ENCODE data around the gene TSPAN18.

TSPAN18 gene

DNA sequence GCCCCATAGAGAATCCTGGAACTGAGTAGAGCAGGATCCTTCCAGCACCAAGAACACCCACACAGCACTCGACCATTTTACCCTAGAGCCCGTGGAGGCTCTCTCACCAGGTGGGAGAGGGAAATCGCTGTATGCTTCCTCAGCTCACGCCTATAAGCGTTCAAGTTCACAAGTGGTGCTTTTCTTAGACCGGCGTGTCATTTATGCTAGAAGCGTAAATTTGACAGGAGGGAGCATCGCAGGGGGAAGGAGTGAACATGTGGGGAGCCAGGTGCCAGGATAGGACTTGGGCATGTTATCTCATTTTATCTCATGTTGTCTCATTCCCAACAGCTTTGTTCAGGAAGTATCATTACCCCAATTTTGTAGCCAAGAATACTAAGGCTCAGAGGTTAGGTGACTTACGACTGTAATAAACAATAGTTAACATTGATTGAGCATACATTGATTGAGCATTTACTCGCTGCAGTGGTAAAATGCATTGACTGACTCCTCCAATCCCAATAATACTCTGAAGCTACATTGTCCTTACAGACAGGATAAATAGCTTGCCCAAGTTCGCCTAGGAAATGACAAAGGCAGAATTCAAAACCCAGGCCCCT is 243.0 kb downstream of the TSPAN18 start:
- no peak for DNase-seq

DNA sequence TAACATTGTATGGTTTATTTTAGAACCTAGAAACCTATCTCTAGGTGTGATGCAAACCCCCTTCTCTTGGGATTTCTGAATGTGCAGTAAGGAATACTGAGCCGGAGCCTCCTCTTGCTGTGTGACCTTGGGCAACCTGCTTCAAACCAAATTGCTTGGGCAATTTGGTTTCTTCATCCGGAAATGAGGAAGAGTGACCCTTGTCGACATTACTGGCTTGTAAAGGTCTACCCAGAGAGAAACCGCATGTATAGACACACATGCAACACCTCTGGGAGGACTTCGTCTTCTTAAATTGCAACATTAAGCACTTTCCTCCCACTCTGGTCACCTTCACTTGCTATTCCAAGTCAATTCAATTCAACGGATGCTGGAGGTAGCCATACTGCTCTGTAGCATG is 243.5 kb downstream of the TSPAN18 start:
- DNase-seq, result no peak

DNA sequence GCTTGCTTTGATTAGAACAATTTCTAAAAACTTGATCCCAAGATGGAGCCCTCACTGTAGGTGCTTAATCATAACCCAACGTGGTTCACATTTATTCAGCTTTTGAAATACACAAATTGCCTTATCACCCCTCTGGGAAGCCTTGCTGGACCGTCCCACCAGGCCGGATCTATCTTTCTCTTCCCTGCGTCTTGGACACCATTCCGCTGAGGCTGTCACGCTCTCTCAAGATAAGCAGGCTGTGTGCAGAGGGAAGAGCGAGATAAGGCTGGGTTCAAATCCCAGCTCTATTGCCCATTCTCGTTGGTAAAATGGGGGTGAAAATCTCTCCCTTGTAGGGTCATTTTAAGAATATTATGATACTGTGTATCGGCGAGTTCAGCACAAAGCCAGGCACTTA is 244.4 kb downstream of the TSPAN18 start:
- no peak for DNase-seq

DNA sequence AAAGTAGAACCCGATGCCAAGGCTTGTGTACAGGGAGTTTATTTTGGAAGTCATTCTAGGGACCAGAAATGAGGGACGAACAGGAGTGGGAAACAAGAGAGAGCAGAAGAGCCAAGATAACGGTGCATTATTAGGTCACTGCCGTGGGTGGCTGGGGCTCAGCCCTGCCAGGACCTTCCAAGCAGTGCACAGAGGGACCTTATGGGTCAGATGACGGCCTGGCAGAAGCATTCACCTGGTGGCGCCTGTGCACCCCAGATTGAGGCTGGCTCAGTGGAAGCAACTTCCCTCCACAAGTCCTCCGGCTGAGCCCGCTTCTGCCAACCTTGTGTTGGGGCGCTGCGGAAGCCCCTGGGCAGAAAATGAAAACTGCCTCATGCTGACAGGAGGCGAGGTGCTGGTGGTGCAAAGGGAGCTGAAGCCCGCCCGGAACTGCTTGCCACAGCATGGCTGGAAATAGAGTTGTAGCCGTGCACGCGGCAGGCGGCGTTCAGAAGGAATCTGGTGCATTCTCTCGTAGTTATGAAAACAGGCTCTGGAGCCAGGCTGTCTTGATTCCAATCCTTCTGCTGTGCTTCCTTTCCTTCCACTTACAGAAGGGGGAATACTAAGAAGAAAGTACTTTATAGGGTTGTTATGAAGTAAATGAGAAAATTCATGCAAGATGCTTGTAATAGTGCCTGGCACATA is 246.1 kb downstream of the TSPAN18 start:
- no peak for DNase-seq

DNA sequence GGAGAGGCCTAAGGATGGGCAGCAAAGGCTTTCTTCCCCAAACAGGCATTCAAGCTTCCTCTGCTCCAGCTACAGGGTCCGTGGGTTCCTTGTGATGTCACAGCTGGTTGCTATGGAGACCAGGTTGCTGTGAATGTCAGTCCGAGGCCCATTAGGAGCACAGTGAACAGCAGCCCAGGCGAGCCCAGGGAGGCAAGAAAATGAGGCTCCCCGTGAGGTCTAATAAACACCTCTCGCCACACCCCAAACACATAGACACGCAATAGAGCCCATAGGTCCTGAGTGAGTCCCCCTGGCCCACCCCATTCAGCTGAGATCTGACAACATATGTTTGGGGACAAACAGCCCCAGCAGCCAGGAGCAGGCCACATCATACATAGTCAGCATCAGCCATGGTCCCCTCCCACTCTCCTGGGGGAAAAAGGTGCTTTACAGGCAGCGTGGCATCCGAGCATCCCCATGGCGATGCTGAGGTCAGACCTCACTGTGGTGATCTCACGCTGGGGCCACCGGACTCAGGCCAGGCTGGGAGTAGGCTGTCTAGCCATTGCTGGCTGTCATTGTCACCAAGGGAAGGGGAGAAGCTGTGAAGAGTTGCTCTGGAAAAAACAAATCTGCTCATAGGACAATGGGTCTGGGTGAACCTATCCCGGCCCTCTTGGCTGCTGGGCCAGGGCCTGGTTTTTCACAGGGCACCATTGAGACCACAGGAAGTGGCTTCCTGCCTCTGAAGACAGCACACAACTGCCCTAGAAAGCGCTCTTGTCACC is 247.1 kb downstream of the TSPAN18 start:
- no peak for DNase-seq

DNA sequence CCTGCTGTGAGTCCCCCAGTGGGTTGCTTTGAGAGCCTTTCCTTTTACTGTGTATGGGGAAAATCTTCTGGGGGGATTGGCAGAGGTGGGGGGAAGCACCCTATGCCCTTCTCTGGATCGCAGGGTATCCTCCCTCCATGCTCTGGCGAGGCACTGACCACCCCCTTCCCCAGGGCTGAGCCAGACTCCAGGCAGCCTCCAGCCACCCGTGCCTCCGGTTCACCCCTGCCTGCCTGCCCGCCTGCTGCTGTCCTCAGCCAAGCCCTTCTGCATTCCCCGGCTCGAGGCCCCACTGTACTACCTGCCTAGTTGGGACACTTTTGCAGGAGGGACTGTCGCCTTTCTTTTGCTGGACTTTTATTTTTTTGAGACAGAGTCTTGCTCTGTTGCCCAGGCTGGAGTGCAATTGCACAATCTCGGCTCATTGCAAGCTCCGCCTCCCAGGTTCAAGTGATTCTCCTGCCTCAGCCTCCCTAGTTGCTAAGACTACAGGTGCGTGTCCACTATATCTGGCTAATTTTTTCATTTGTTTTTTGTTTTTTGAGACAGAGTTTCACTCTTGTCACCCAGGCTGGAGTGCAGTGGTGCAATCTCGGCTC is 247.7 kb downstream of the TSPAN18 start:
- no peak for DNase-seq

DNA sequence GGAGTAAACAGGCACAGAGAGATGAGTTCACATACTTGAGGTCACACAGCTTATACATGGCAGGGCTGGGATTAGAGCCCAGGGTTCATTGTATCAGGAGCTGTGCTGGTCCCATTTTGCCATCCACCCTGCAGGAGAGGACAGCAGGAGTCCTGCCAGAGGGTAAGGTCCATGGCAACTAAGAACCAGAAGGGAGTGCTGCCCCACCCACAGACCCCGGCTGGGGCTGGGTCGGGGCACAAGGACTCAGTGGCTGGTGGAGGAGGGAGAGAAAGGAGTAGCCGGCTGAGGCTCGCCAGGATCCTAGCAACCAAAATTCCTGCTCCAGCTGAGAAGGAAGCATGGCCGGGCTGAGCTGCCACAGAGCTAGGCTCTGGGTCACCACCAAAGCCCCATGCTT is 249.8 kb downstream of the TSPAN18 start:
- DNase-seq, result no peak

DNA sequence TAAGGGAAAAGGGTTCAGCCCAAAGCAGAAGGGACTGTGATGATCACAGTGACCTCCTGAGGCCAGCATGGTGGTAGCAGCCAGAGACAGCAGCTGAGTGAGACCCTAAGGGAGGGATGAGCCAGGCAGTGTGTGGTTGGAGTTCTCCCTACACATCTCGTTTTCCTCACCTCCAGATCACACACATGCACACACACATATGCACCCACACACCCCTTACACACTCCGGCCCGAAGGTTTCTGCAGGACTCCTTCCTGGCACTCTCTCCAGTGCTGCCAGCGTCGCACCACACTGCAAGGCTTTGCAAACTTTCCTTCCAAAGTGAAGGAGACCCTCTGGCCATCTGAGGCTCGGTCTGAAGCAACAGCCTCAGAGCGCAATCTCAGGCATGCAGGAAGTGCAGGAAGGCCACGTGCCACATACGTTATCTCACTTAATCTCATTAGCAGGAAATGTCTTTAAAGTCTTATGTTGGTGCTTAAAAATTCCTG is 250.8 kb downstream of the TSPAN18 start:
- peak; percentile 32 for DNase-seq

DNA sequence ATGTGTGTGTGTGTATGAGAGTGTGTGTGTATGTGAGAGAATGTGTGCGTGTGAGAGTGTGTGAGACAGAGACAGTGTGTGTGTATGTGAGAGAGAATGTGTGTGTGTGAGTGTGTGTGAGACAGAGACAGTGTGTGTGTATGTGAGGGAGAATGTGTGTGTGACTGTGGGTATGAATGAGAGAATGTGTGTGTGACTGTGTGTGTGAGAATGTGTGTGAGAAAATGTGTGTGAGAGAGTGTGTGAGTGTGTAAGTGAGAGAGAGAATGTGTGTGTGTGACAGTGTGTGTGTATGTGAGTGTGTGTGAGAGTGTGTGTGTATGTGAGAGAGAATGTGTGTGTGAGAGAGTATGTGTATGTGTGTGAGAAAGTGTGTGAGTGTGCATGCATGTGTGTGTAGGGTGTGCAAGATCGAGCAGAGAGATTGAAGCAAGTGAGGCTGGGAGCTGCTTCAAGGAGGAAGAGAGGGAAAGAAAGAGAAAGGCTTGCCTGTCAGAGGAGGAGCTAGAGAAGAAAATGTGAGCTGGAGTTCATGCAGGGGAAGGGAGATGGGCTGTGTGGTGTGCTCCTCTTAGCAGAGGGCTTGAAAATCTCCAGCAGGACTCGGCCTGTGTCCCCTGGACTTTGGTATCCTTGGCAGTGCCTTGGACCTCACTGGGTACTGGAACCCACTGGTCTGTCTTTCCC is 251.7 kb downstream of the TSPAN18 start:
- DNase-seq, result no peak

DNA sequence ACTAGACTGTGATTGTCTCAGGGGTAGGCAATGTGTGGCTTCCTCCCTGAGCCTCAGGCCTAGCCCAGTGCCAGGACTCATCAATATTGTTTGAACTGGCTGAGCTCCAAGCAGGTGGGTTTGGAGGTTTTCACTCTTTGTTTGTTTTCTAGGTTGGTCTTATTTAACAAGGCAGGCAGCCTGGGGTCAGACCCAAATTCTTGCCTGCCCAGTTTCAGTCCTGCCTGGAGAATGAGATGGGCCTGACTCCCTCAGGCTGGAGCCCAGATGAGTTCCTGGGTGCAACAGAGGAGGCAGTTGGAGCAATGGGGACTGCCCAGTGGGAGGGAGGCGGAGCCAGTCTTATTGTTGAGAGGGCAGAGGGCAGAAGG is 252.2 kb downstream of the TSPAN18 start:
- DNase-seq, result peak; percentile 9

DNA sequence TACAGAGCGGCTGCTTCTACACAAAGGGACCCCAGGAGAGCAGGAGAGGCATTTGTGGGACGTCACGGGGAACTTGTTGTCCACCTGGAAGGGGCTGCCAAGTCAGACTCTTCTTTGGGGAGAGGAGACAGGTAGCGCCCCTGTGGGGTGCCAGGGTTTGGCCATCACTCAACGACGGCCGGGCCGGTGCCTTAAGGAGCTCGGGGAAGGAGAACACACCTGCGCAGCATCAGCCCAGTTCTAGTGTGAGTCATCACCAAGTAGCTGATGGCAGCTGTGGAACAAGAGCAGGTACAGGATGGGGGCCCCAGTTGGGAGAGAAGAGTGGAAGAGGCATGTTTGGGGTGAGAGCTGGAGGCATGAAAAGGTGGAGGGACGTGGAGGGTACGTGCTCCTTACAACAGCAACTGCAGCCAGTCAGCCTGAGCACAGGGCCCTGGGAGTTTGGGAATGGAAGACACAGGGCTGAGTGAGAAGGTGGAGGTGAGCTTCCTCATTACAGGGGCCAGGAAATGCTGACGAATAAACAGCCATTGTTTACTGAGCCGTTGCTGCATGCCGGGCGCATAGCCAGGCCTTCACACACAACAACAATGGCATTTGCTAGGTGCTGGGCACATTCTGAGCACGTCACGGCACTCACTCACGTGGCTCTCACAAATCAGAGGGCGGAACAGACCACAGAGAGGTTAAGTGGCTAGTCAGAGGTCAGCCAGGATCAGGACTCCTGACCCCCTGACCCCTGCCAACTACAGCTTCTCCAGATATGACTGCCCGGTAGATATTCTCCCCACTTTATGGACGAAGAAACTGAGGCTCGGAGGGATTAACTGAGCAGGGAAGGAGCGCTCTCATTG is 253.0 kb downstream of the TSPAN18 start:
- DNase-seq, result no peak

DNA sequence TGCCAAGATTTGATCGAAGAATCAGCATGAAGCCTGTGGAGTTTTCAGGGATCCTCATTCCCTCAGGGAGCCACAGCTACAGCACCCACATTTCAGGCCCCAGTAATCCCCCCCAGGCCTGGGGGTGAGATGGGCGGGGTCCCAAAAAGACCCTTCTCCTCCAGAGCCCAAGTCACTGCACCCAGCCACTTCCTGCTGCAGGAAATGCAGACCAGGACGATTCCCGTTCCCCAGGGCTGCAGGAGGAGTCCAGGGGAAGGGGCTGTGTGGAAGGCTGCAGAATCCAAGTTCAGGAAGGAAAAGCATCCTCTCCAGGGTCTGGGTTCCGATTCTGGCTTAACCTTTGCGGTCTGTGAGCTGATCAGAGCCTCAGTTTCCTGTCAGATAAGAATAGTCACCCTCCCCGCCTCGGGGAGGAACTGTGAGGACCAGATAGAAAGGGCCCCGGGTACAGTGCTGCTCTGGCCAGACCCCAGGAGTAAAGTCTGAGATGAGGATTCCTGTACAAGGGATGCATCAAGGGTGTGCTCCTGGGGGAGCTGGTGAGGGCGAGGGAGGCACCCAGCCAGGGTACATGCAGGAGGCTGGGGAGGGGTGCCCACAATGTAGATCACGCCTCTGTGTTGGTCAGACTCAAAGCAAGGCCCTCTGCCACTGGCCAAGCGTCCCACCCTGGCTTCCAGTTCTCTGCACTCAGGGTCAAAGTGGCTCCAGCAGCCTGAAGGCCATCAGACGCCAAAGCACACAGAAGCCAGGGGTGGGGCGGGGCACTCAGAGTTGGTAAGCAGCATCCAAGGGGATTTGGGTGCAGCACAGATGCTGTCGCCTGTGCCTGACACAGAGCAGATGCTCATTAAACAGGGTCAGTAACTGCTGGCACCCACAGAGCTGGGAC is 254.0 kb downstream of the TSPAN18 start:
- peak; percentile 12 for DNase-seq
